GM21526 (cell line): Measurements from ENCODE around the gene ZNF827.

Experiments used
- ATAC-seq: cut with Tn5 transposase; IDR thresholded peaks from one replicate; pipeline ENCODE4 v1.9.1; 2021; ENCODE audit warnings: moderate library complexity; ENCODE audit not compliant: unreplicated experiment, low FRiP score

Gene ZNF827

DNA sequence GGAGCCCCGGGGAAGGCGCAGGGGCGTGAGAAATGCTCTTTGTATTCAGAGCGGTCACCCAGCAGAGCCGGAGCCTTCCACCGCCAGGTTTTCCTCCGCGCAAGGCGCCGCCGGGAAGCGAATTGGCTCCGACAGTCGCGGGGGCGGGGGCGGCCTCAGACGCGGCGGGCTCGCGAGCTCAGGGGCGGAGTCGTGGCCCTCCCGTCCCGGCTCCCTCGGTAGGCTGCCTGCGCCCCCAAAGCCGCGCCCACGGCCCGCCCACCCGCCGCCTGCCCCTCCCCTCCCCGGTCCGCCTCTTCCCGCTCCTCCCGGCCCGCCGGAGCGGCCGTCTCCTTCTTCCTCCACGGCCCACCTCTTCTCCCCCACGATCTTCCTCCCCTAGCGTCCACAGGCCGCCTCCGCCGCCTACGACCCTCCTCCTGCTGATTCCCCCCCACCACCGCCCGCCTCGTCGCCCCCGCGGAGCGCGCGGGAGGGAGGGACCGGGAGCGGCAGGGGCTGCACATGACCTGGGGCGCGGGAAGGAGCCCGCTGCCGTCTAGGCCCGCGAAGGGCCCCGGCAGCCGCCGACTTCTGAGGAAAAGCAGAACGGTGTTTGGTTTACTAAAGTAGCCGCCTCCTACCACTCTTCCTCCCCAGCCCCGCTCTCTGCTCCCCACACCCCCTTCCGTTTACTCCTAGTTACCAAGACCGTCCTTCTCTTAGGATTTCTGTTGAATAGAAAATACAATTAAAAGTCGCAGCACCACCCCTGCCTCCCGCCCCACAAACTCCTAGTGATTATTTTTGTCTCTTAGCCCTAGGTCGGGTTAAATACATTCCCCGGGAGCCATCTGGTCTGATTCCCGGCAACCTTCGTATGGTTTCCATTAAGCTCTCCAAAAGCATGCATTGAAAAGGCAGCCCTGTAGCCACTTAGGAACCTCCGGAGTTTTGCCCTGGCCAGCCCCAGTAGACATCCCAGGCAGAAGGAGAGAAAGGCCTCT lies 205.4 kb downstream of the ZNF827 start:
- ATAC-seq = peak; percentile 85

DNA sequence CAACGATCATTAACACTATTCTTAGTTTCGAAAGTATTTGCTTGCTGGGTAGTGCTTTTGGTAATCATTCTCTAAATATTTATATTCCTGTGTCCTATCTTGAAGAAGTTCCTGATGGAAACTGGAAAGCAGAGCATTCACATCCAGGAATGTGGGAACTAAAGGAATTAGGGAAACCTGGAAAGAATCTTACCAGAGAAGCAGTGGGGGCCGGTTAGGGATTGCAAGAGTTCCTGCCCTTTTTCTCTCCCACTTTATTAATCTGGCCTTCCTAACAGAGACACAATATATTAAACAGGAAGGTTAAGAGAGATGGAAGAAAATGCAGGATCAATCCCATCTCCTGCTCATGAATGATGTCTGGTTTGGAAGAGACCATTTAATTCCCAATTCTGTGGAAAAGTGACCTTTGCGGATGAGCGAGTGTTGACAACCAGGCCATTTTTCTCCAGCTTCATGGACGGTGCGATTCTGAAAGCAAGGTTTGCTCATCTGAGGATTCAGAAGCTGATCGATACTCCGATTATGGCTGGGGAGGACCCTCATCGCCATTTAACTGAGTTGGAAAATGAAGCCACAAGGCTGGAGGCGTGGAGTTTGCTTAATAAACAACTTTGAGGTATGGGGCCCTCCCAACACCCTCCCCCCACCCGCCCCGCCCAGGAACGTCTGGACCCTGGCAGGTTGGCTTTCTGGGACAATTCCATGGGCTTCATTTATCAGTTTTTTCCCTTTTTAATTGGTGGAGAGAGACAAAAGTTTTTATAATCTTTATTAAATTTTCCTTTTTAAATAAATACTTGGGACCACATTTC lies 206.4 kb downstream of the ZNF827 start:
- ATAC-seq = no peak

DNA sequence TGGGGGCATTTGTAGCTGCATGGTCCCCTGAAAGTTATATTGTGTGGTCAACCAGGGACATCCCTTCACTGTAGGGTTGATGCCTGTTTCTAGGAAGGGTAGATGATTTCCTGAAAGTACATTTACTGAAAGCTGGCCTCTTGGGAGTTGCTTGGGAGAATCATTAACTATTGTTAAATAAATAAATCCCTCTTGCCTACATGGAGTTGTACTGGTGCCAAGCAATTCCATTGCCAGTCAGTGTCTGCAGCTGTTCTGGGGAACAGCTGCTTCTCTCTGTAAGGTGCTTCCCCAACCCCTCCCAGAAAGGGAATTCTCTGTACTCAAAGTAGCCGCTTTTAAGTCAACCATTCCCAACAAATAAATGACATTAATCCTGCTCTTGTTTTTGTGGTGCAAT lies 207.6 kb downstream of the ZNF827 start:
- no peak for ATAC-seq

DNA sequence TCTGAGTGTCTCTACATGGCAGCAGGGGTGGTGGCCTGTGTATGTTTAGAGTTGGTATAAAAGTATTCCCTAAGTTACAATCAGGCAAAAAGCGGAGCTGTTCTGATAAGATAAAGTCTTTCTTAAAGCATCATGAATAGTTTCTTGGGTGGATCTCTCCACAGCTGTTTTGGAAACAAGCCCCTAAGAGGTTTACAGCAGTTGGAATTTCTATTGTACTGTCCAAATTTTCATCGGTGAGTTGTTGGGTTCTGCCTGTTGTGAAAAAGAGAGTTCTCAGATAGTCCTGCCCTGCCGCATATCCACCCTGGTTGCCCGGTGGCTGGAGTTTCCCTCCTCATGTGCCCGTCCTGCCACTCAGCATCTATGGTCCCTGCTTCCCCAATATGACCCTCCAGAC lies 208.6 kb downstream of the ZNF827 start:
- ATAC-seq = no peak

DNA sequence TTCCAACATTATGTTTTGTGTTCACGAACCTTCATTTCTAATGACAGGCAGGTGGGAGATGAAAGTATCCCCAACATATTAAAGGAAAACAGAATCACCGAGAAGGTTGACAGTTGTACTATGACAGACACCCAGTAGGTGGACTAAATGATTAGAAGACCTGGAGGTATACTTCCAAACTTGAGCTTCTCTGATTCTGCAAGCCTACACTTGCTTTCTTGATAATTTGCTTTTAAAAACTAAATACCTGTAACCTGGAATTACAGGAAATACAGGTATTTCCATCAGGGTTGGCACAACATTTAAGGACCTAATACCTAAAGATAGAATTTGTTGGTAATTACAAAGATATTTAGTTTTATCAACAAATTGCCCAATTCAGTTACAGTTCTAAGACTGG lies 215.3 kb downstream of the ZNF827 start:
- no peak for ATAC-seq

DNA sequence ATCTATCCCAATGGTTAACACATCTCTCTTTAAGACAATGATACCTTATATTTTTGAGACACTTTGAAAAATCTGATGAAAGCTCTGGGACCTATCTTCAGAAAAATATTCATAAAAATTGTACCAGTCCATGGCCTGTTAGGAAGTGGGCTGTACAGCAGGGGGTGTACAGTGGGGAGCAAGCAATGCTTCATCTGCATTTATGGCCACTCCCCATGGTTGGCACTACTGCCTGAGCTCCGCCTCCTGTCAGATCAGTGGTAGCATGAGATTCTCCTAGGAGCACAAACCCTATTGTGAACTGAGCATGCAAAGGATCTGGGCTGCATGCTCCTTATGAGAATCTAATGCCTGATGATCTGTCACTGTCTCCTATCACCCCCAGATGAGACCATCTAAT lies 216.1 kb downstream of the ZNF827 start:
- ATAC-seq = no peak

DNA sequence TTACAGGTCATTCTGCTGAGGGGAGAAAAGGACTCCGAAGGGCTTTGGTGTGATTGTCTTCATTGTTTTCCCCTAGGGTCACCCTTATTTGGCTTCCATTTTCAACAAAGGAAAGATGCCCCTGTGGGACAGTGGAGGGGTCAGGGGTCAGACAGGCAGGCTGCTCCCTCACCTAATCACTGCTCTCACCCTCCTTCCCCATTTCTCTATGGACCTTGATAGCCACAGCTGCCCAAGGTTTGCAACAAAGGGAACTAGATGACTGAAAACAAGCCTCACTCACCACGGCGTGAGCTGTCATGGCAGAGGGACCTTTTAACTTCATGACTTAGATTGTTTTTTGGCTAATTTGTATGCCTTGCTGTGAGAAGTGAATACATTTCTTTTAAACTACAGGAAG lies 218.0 kb downstream of the ZNF827 start:
- peak; percentile 23 for ATAC-seq

DNA sequence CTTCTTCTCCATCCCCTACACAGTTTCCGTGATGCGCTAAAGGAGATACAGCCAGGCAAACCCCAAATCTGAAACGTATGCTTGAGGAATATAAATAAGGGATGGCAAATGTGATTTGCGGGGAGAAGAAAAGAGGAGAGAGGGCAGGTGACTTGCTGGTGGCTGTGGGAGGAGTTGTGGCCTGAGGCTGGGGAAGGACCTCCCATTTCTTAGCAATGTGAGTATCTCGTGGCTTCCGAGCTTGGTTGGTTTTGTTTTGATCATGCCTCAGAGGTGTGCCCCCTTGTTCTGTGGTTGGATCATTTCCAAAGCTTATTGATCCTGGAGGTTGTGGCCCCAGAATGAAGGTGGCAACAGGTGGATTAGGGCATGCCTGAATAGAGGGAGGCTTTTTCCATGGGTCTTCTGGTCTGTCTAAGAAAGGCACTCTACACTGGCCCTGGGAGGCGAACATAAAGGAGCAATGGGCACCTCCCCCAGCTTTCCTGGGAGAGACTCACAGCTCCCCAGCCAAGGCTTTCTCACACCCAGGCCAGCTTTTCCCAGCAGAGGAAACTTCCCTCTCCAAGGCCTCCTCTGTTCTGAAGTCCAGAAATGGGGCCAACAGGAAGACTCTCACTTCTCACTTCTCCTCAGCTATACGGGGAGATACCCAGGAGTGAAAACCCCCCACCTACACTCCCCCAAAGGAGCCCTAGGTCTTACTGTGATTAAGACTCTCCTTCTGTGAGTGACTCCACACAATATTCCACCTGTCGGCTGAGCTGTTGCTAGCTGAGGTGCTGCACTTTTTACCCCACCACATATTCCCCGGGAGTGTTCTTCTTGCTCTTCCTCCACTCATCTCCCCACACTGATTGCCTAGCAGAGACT lies 218.6 kb downstream of the ZNF827 start:
- ATAC-seq = peak; percentile 83

DNA sequence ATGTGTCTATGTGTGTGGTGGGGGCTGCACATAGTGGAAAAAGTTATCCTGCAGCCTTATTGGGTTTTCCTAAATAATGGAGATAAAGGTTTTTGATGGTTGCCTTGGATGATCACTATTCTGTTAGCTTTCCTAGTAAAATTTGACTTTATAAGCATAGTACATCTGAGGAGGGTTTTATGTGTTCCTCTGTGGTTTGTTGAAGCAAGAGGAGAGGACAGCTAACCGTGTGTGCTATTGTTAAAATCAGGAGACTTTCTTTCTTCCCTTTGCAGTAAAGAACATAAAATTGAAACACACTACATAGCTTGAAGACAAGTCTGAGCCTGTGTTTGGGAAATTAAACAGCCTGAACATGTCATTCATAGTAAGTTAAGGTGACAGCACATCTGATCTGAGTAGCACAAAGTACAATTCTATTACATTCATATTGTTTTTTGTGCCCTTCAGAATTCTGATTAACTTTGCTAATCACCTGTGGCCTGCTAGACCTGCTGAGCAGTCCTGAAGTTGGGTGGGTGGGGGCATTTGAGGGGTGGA lies 221.9 kb downstream of the ZNF827 start:
- no peak for ATAC-seq

DNA sequence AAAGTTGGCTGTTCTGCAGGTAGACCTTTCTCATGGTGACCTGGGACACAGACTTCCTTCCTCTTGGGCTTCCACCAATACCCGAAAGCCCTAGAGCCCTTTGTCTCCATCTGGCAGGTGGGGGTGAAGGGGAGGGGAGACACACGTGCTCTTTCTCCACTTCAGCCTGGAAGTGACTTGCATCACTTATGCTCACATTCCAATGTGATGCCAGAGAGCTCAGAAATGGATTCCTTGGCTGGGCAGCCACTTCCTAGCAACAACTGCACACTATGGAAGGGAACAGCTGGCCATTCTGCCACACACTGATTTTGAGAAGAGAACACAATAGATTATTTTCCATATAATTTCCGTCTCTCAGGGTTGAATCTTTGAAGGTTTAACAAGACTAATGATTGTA lies 222.4 kb downstream of the ZNF827 start:
- no peak for ATAC-seq

DNA sequence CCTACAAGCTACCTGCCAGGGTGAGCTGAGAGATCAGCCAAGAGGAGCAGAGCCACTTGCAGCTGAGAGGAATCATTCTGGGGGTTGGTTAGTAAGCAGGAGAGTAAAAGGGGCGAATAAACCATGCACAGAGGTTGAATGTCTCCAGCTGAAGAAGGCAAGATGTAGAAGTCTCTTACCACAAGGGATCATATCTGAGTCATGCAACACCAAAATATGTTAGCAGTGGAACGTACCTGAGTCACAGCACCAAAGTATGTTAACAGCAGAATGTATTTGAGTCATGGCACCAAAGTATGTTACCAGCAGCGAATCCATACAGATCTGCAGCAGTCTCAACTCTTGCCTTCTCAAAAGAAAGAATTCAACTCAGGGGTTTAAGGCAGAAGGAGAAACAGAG lies 228.8 kb downstream of the ZNF827 start:
- no peak for ATAC-seq

DNA sequence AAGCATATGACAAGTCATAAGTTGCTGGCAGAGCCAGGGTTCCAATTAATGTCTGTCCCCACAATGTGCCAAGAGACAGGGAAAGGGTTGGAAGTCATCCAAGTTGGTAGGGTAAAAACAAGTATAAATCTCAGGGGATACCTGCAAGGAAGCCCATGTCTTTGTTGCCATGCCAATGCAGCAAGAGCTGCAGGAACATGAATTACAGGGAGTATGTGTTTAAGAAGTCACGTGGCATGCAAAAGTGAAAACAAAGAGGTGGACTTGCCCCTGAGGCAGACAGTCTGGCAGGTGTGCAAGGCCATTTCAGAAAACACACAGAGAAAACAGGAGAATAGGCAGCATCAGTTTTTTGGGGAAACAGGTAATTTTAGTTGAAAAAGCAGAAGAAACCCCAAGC lies 229.3 kb downstream of the ZNF827 start:
- ATAC-seq = no peak
